Measurements from ENCODE around the gene RAB4B.

The RAB4B gene

GRCh38 chr19:40776364-40776763 is 1.7 kb upstream of the RAB4B start:
- no peak for TF ChIP-seq CTCF (IDR thresholded peaks at IDR 0.05; ENCODE audit: insufficient read depth, low read length)
- no peak for TF ChIP-seq GABPA (IDR thresholded peaks at IDR 0.05; ENCODE audit: low read depth)
- TF ChIP-seq SPI1 (IDR thresholded peaks at IDR 0.05; ENCODE audit: borderline replicate concordance, low read depth): no peak
- TF ChIP-seq REST (IDR thresholded peaks at IDR 0.05; ENCODE audit: insufficient replicate concordance, low read depth): no peak
- Histone ChIP-seq H3K27me3 (ENCODE audit: insufficient read depth, poor library complexity, severe bottlenecking) (no peaks in the 10 kb centered on the region), H3K4me3 (replicated peaks; ENCODE audit: insufficient read depth, low read length) (no peak overlapping the region), H3K27ac (replicated peaks) (no peak overlapping the region)
- no peak for DNase-seq (ENCODE audit: low read depth in 1 of 2, low spot score in 1 of 2)

DNA sequence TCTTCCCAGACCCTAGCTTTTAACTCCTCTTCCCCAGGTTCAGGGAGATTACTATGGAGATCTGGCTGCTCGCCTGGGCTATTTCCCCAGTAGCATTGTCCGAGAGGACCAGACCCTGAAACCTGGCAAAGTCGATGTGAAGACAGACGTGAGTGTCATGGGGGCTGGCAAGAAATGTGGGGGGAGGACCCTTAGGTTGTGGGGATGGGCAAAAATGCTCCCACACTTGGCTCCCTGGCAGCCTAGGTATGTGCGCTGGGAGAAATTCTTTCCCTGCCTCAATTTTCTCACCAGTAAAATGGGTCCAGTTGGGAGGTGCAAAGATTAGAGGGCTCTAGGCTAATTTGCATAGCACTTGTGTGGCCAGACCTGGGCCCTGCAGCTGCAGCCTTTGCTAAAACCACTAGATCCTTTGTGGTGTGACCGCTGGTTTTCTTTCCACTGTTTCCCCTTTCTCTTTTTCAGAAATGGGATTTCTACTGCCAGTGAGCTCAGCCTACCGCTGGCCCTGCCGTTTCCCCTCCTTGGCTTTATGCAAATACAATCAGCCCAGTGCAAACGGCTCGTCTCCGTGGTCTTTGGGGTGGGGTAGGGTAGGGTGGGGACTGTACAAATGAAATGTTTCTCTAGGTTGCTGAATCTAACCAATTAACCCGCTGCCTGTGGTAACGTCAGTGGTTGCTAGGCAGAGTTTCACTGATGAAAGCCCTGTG is 959 bp upstream of the RAB4B start:
- Histone ChIP-seq H3K4me3 (replicated peaks; ENCODE audit: insufficient read depth, low read length) (peak overlapping the region; percentile 84), H3K27ac (replicated peaks) (peak overlapping the region; percentile 84), H3K27me3 (ENCODE audit: insufficient read depth, poor library complexity, severe bottlenecking) (no peaks in the 10 kb centered on the region)
- DNase-seq (ENCODE audit: low read depth in 1 of 2, low spot score in 1 of 2): peak; percentile 74 to 98
- TF ChIP-seq SPI1 (IDR thresholded peaks at IDR 0.05; ENCODE audit: borderline replicate concordance, low read depth): peak; percentile 24; the same call in 1 of the 2 replicates
- TF ChIP-seq REST (IDR thresholded peaks at IDR 0.05; ENCODE audit: insufficient replicate concordance, low read depth): no peak
- TF ChIP-seq CTCF (IDR thresholded peaks at IDR 0.05; ENCODE audit: insufficient read depth, low read length): no peak
- TF ChIP-seq POLR2AphosphoS5 (IDR thresholded peaks at IDR 0.05; ENCODE audit: low read depth): peak; percentile 78
- no peak for TF ChIP-seq GABPA (IDR thresholded peaks at IDR 0.05; ENCODE audit: low read depth)

GRCh38 chr19:40777645-40777936 is 456 bp upstream of the RAB4B start:
- TF ChIP-seq POLR2AphosphoS5 (IDR thresholded peaks at IDR 0.05; ENCODE audit: low read depth) (no peak), REST (IDR thresholded peaks at IDR 0.05; ENCODE audit: insufficient replicate concordance, low read depth) (no peak), CTCF (IDR thresholded peaks at IDR 0.05; ENCODE audit: insufficient read depth, low read length) (no peak), GABPA (IDR thresholded peaks at IDR 0.05; ENCODE audit: low read depth) (no peak), SPI1 (IDR thresholded peaks at IDR 0.05; ENCODE audit: borderline replicate concordance, low read depth) (no peak)
- Histone ChIP-seq H3K27ac (replicated peaks) (peak overlapping the region; percentile 84), H3K27me3 (ENCODE audit: insufficient read depth, poor library complexity, severe bottlenecking) (no peaks in the 10 kb centered on the region), H3K4me3 (replicated peaks; ENCODE audit: insufficient read depth, low read length) (peak overlapping the region; percentile 84)
- no peak for DNase-seq (ENCODE audit: low read depth in 1 of 2, low spot score in 1 of 2)

Measured in HL-60 (cell line).